HG02885 (cell line): ENCODE results near the gene ULK4.

Experiments used
- ATAC-seq: cut with Tn5 transposase; IDR thresholded peaks from one replicate; pipeline ENCODE4 v1.9.1; 2021; ENCODE audit warnings: mild to moderate bottlenecking; ENCODE audit not compliant: unreplicated experiment, poor library complexity

ULK4 gene

GRCh38 chr3:41212088-41212487, 749.8 kb downstream of the ULK4 start:
- ATAC-seq = no peak

- no peak for ATAC-seq
Measured at GRCh38 chr3:41210966-41211365, 750.9 kb downstream of the ULK4 start.

GRCh38 chr3:41209646-41210045, 752.3 kb downstream of the ULK4 start:
- no peak for ATAC-seq

GRCh38 chr3:41208507-41209220, 753.2 kb downstream of the ULK4 start:
- ATAC-seq = no peak

- ATAC-seq = no peak
Measured at GRCh38 chr3:41207355-41207754, 754.5 kb downstream of the ULK4 start.

- ATAC-seq = no peak
Measured at GRCh38 chr3:41205591-41205990, 756.3 kb downstream of the ULK4 start.

GRCh38 chr3:41204369-41204768, 757.5 kb downstream of the ULK4 start:
- ATAC-seq = no peak

- ATAC-seq = no peak
Measured at GRCh38 chr3:41202834-41203345, 759.0 kb downstream of the ULK4 start.

GRCh38 chr3:41202075-41202833, 759.6 kb downstream of the ULK4 start:
- ATAC-seq = no peak

GRCh38 chr3:41200669-41201021, 761.3 kb downstream of the ULK4 start:
- ATAC-seq = no peak

- peak; percentile 15 for ATAC-seq
Measured at GRCh38 chr3:41199866-41200668, 761.8 kb downstream of the ULK4 start.

GRCh38 chr3:41198950-41199865, 762.7 kb downstream of the ULK4 start, which contains the start of gene CTNNB1:
TSS of gene CTNNB1 (plus strand) at chr3:41199505. CDS start at chr3:41224069, 24,564 bp downstream.
- ATAC-seq = peak; percentile 74

GRCh38 chr3:41198526-41198925, 763.4 kb downstream of the ULK4 start:
- no peak for ATAC-seq

- no peak for ATAC-seq
Measured at GRCh38 chr3:41198046-41198445, 763.9 kb downstream of the ULK4 start.
